ENCODE data around the gene WBP4.
"Not testable (repeated sequence)": the region's sequence is repeated elsewhere in the genome, so short reads cannot be mapped to it uniquely, and the experiment has no call there.

Gene WBP4

GRCh38 chr13:41085961-41086585 lies 24.8 kb downstream of the WBP4 start:
- DNase-seq, result no peak

GRCh38 chr13:41095681-41096080 lies 34.4 kb downstream of the WBP4 start:
- not testable (repeated sequence) for DNase-seq

DNA sequence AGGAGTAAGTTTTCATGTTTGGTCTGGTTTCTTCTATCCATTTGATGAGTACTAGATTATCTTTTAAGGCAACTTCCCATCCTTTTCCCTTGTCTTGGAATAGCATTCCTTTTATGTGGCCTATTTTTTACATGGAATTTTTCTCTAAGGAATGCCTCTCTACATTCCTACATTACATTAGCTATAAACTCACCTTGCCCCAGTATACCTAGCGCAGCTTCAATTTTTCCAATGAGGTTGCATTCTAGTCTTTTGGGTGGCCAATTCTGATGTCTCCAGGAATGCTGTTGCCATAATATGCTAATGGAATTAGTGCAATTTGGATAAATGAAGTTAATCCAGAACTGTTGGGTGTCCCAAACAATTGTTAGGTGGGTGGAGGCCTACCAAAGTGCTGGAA lies 37.5 kb downstream of the WBP4 start:
- no peak for DNase-seq

DNA sequence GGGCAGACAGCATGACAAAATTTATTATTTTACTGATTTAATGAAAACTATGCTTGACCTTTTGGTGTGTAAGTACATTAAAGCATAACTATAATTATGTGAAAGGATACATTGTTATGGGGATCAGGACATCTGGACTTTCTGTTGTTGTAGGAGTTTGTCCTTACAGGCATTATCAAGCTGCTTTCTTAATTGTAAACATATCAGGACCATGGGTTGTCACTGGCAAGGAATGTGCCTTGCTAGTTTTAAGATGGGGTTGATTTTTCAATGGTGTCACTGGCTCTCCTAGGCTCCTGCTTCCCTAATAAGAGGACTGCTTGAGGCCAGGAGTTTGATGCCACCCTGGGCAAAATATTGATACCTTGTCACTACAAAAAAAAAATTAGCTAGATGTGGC lies 38.7 kb downstream of the WBP4 start:
- no peak for DNase-seq

GRCh38 chr13:41107104-41107571 lies 45.8 kb downstream of the WBP4 start:
- no peak for DNase-seq

DNA sequence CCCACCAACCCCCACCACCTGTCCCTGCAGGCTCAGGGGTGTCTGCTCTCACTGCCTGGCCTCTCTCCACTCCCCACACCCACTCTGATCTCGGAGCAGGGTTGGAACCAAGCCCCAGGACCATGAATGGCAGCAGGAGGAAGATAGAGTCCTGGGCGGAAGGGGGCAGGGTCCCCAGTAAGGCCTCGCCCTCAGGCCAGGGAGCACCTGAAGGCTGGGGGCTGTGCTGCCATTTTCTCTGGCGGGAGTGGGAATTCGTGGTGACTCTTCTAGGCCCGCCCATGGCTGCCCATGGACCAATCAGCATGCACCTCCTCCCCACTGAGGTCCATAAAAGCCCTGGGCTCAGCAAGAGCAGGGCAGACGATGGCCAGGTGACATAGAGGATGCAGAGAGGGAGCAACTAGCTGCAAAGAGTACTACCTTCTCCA lies 46.3 kb downstream of the WBP4 start:
- no peak for DNase-seq

GRCh38 chr13:41111454-41111853 lies 50.1 kb downstream of the WBP4 start:
- no peak for DNase-seq

GRCh38 chr13:41117869-41118268 lies 56.6 kb downstream of the WBP4 start:
- DNase-seq, result no peak

DNA sequence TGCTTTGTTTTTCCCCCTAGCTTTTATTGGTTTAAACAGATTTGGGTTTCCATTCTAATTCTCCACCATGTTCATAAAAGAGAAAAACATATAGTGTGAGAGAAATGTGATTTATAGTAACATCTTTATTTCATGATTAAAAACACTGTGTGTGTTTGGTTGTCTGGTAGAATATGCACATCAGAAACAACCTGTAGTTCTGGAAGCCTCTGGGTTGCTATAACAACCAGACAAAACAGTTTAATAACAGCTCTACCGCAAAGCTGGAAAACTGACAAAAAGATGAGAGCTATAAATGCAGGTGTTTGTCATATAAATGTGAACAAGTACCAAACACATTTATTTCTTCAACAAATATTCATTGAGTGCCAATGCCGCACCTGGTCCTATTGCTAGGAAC lies 61.5 kb downstream of the WBP4 start:
- no peak for DNase-seq

GRCh38 chr13:41127701-41128100 lies 66.4 kb downstream of the WBP4 start:
- no peak for DNase-seq

- no peak for DNase-seq
Measured at GRCh38 chr13:41130356-41130755, 69.0 kb downstream of the WBP4 start.

- DNase-seq, result not testable (repeated sequence)
Measured at GRCh38 chr13:41131189-41131588, 69.9 kb downstream of the WBP4 start.

GRCh38 chr13:41131660-41132511 lies 70.6 kb downstream of the WBP4 start:
- DNase-seq, result not testable (repeated sequence)

DNA sequence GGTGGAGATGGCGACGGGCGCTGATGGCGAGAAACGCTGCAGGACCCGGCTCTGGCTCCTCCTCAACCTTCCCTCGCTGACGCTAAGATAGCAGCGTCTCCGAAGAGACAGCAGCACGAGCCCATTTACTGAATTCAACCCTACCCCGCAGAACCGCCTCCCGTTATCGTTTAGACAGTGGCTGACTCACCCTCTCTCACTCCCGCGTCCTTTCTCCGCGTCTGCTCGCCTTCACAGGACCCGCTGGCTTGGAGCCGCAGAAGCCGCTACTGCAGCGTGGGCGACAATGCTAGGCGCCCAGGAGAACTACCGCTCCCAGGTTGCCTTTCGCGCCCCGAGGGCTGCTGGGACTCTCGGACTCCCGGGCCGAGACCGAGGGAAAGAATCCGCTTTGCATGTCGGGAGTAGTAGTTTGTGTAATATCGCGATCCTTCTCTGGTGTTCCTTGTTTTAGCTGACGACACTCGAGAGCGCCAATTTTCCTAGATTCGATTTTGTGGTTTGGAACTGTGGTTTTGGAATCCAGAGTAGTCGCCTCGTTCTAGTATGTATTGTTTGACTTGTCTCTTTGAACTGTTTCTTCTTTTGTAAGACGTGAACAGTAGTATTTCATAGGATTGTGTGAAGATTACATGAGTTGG lies 71.3 kb downstream of the WBP4 start, which contains the start of gene KBTBD6:
Gene KBTBD6, minus strand, starts transcription at position 291 of the 641 bp plus-strand sequence. CDS start 291 bp downstream, outside the sequence.
- peak; percentile 94 for DNase-seq
